Measurements from ENCODE around the gene MMP13. TPM values are rescaled to one million over a fixed set of nuclear protein-coding genes. Genes with fewer than 3 reads are reported as not detected.

Gene MMP13
- total RNA-seq, 2 donors from 2014 or later, result not detected

DNA sequence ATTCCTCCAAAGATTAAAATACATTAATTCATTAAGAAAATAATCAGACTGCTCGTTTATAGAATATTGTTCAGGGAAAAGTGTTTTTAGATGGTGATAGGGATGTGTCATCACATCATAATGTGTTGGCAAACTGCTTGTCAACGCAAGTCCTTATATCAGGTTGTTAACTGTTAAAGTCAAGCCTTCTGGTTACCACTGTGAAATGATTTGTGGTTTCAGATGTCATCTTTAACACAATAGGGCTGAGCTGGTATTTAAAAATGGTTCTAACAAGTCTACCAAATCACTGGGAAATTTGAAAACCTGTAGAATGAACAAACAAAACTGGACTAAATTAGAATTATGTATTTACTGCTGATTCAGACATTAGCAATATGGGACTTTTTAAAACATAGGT lies 2.4 kb upstream of the MMP13 start:
- TF ChIP-seq, protein P1, sequence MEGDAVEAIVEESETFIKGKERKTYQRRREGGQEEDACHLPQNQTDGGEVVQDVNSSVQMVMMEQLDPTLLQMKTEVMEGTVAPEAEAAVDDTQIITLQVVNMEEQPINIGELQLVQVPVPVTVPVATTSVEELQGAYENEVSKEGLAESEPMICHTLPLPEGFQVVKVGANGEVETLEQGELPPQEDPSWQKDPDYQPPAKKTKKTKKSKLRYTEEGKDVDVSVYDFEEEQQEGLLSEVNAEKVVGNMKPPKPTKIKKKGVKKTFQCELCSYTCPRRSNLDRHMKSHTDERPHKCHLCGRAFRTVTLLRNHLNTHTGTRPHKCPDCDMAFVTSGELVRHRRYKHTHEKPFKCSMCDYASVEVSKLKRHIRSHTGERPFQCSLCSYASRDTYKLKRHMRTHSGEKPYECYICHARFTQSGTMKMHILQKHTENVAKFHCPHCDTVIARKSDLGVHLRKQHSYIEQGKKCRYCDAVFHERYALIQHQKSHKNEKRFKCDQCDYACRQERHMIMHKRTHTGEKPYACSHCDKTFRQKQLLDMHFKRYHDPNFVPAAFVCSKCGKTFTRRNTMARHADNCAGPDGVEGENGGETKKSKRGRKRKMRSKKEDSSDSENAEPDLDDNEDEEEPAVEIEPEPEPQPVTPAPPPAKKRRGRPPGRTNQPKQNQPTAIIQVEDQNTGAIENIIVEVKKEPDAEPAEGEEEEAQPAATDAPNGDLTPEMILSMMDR (IDR thresholded peaks at IDR 0.05), result no peak

DNA sequence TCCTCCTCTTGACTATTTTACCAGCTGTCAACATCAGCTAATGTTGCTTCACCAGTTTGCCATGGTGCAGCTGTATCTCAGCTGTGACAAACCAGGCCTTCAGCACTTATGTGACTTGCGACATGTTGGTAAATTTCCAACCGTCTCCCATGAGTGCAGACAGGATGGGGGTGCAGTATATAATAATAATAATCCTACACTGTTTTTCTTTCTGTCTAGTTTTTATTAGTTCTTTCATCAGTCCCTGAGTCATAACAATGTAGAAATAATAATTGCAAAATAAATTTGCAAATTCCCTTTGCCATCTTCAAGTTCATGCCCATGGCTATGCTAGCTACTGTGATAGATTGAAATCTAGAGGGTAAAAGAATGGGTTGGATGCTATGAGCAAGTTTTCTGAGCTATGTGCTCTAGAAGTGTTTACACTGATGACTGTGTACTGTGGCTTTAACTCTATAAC lies 4.9 kb downstream of the MMP13 start:
- no peak for DNase-seq (ENCODE audit: low spot score)
- H3K27ac ChIP-seq, result no peak overlapping the region
- TF ChIP-seq, protein P1 (IDR thresholded peaks at IDR 0.05), result no peak
- ATAC-seq (ENCODE audit: insufficient number of reproducible peaks, low FRiP score, low read depth), result no peak
- no peaks in the 10 kb centered on the region for H3K4me1 ChIP-seq (ENCODE audit: control insufficient read depth in 1 of 2, low read depth in 2 of 2)
- H3K4me3 ChIP-seq, result no peak overlapping the region
- no peaks in the 10 kb centered on the region for H3K36me3 ChIP-seq
- H3K9me3 ChIP-seq, result no peaks in the 10 kb centered on the region
- H3K27me3 ChIP-seq (replicated peaks; ENCODE audit: insufficient read depth), result no peaks in the 10 kb centered on the region

More for the DNA sequence above, 2.4 kb upstream of the MMP13 start:
- Histone ChIP-seq H3K27ac (no peak overlapping the region), H3K4me3 (no peak overlapping the region), H3K27me3 (replicated peaks; ENCODE audit: insufficient read depth) (no peaks in the 10 kb centered on the region), H3K36me3 (no peaks in the 10 kb centered on the region), H3K4me1 (ENCODE audit: control insufficient read depth in 1 of 2, low read depth in 2 of 2) (no peaks in the 10 kb centered on the region), H3K9me3 (no peaks in the 10 kb centered on the region)
- DNase-seq (ENCODE audit: low spot score) (no peak), ATAC-seq (ENCODE audit: insufficient number of reproducible peaks, low FRiP score, low read depth) (no peak)

DNA sequence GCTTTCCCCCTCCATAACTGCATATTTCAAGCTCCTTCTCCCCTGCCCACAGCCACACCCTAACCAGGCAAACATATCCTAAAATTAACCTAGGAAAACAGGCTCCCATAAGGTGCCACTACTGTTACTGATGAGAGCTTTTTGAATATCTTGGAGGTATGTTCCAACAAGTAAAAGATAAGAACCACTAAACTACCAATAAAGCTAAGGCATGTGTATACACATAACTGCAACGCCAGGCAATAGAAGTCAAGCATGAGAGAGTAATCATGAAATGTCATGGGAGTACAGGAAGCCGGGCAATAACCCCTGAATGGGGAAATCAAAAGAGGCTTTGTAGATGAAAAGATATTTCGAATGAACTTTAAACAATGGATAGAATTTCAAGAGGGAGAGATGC lies 9.3 kb downstream of the MMP13 start:
- Histone ChIP-seq H3K4me1 (ENCODE audit: control insufficient read depth in 1 of 2, low read depth in 2 of 2) (no peaks in the 10 kb centered on the region), H3K4me3 (no peak overlapping the region), H3K9me3 (no peaks in the 10 kb centered on the region), H3K36me3 (no peaks in the 10 kb centered on the region), H3K27me3 (replicated peaks; ENCODE audit: insufficient read depth) (no peaks in the 10 kb centered on the region), H3K27ac (no peak overlapping the region)
- TF ChIP-seq, protein P1 (IDR thresholded peaks at IDR 0.05), result no peak
- DNase-seq (ENCODE audit: low spot score), result no peak
- no peak for ATAC-seq (ENCODE audit: insufficient number of reproducible peaks, low FRiP score, low read depth)

DNA sequence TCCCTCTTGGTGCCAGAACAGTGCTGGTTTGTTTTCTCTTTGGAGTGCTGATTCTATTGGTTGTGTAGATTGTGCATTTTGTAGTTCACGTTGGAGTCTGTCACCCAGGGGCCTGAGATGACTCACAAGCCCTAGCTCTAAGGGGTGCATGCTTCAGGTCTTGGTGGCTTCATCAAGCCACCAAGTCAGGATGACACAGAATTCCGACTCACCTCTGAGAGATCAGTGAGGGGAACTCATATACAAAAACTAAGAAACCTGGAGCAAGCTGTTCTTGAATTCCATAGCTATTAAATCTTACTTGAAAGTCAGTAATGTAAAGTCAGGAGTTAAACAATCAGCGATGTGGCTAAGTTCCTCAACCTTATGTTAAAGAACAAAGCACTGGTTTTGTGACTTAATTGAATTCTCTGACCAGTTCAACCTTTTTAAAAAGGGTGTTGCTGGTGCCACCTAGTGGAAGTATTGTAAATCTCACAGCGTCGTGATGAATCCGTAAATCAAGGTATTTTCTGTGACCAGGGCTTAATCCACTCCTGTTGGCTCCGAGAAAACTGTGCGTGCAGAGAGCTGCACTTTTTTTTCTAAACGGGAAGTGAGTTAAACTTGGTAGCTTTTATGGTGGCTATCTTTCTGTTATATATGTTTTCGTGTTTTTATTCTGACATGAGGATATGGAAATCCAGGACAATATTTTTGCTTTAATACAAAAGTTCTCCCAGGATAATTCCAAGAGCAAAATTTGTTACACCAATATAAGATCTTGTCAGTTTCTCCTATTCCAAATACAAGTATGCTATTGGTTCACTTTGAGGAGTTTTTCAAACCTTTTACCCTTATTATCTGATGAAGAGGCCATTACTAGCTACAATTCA lies 14.6 kb downstream of the MMP13 start:
- TF ChIP-seq, protein P1 (IDR thresholded peaks at IDR 0.05), result peak; percentile 64
- H3K4me1 ChIP-seq (ENCODE audit: control insufficient read depth in 1 of 2, low read depth in 2 of 2), result no peaks in the 10 kb centered on the region
- H3K4me3 ChIP-seq, result no peak overlapping the region
- DNase-seq (ENCODE audit: low spot score) (no peak), ATAC-seq (ENCODE audit: insufficient number of reproducible peaks, low FRiP score, low read depth) (peak; percentile 50)
- H3K9me3 ChIP-seq, result no peaks in the 10 kb centered on the region
- H3K36me3 ChIP-seq, result no peaks in the 10 kb centered on the region
- no peaks in the 10 kb centered on the region for H3K27me3 ChIP-seq (replicated peaks; ENCODE audit: insufficient read depth)
- no peak overlapping the region for H3K27ac ChIP-seq

DNA sequence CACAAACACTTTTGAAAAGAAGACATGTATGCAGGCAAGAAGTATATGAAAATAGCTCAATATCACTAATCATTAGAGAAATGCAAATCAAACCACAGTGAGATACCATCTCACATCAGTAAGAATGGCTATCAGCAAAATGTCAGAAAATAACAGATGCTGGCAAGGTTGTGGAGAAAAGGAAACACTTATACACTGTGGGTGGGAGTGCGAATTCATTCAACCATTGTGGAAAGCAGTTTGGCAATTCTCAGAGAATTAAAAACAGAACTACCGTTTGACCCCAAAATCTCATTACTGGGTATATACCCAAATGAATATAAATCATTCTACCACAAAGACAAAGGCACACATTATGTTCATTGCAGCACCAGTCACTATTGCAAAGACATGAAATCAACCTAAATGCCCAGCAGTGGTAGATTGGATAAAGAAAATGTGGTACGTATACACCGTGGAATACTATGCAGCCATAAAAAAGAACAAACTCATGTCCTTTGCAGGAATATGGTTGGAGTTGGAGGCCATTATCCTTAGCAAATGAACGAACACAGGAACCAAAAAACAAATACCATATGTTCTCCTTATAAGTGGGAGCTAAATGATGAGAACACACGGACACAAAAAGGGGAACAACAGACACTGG lies 18.5 kb downstream of the MMP13 start:
- H3K36me3 ChIP-seq, result no peaks in the 10 kb centered on the region
- TF ChIP-seq, protein P1 (IDR thresholded peaks at IDR 0.05), result no peak
- ATAC-seq (ENCODE audit: insufficient number of reproducible peaks, low FRiP score, low read depth), result no peak
- no peaks in the 10 kb centered on the region for H3K9me3 ChIP-seq
- no peak overlapping the region for H3K4me3 ChIP-seq
- H3K27ac ChIP-seq, result no peak overlapping the region
- H3K27me3 ChIP-seq (replicated peaks; ENCODE audit: insufficient read depth), result no peaks in the 10 kb centered on the region
- no peaks in the 10 kb centered on the region for H3K4me1 ChIP-seq (ENCODE audit: control insufficient read depth in 1 of 2, low read depth in 2 of 2)
- no peak for DNase-seq (ENCODE audit: low spot score)
